OCI-LY1 (cell line): ENCODE results near the gene ABCE1.

Experiments used
- H2AFZ ChIP-seq: fragments of 200-600 bp; sonication (generic), shearing (Covaris generic); 2 replicates; pipeline ENCODE4 v1.6.0; 2014; ENCODE audit warnings: antibody characterized with exemption, mild to moderate bottlenecking, low read length
- H3F3A ChIP-seq: fragments of 200-600 bp; sonication (generic), shearing (Covaris generic); 2 replicates; pipeline ENCODE4 v1.6.0; 2014; ENCODE audit warnings: mild to moderate bottlenecking, antibody characterized with exemption, low read length, moderate library complexity; ENCODE audit not compliant: insufficient read depth
- H3K27ac ChIP-seq: fragments of 200-600 bp; sonication (generic); 2 replicates; pipeline ENCODE4 v1.5.1; 2014; ENCODE audit warnings: low read length, mixed run types, mild to moderate bottlenecking, low read depth; ENCODE audit not compliant: poor library complexity, severe bottlenecking
- H3K27me3 ChIP-seq: fragments of 200-600 bp; sonication (generic); 2 replicates; pipeline ENCODE4 v1.6.0; 2014; ENCODE audit warnings: antibody characterized with exemption, mild to moderate bottlenecking, low read length, moderate library complexity; ENCODE audit not compliant: insufficient read depth
- H3K36me3 ChIP-seq: fragments of 200-600 bp; sonication (generic); 2 replicates; pipeline ENCODE4 v1.6.1; 2014; ENCODE audit warnings: mild to moderate bottlenecking, antibody characterized with exemption, low read length, moderate library complexity, mixed read lengths; ENCODE audit not compliant: insufficient read depth
- H3K4me1 ChIP-seq: fragments of 200-600 bp; sonication (generic); 2 replicates; pipeline ENCODE4 v1.5.1; 2014; ENCODE audit warnings: mild to moderate bottlenecking, low read length, moderate library complexity; ENCODE audit not compliant: insufficient read depth, severe bottlenecking
- H3K4me2 ChIP-seq: fragments of 200-600 bp; sonication (generic), shearing (Covaris generic); 2 replicates; pipeline ENCODE4 v1.6.1; 2014; ENCODE audit warnings: low read length
- H3K4me3 ChIP-seq: fragments of 200-600 bp; sonication (generic); 2 replicates; pipeline ENCODE4 v1.5.1; 2014; ENCODE audit warnings: low read length, low read depth, mild to moderate bottlenecking, mixed read lengths; ENCODE audit not compliant: poor library complexity, severe bottlenecking
- H3K79me2 ChIP-seq: fragments of 200-600 bp; shearing (Covaris generic); 2 replicates; pipeline ENCODE4 v1.6.1; 2016; ENCODE audit warnings: mixed run types, low read length, mixed read lengths; ENCODE audit not compliant: insufficient read depth
- H3K9ac ChIP-seq: fragments of 200-600 bp; sonication (generic), shearing (Covaris generic); 2 replicates; pipeline ENCODE4 v1.6.1; 2014; ENCODE audit warnings: mild to moderate bottlenecking, low read length, mixed read lengths
- H3K9me2 ChIP-seq: fragments of 200-600 bp; sonication (generic), shearing (Covaris generic); 2 replicates; pipeline ENCODE4 v1.6.1; 2014; ENCODE audit warnings: low read depth, mild to moderate bottlenecking, low read length, mixed read lengths
- H3K9me3 ChIP-seq: fragments of 200-600 bp; shearing (Covaris generic); 2 replicates; pipeline ENCODE4 v1.6.1; 2014; ENCODE audit warnings: low read length, mixed read lengths
- H4K20me1 ChIP-seq: fragments of 200-600 bp; sonication (generic), shearing (Covaris generic); 2 replicates; pipeline ENCODE4 v1.6.0; 2016; ENCODE audit warnings: mild to moderate bottlenecking, low read length; ENCODE audit not compliant: insufficient read depth
- EZH2 ChIP-seq: fragments of 200-600 bp; sonication (generic), shearing (Covaris generic); IDR thresholded peaks from 2 replicates; pipeline ENCODE4 v1.8.0; 2017; ENCODE audit warnings: borderline replicate concordance, mixed run types, mild to moderate bottlenecking, antibody characterized with exemption, low read length, moderate library complexity, mixed read lengths
- TF ChIP-seq, protein P1 (sequence below): fragments of 200-600 bp; sonication (generic), shearing (Covaris generic); IDR thresholded peaks from 2 replicates; pipeline ENCODE4 v1.5.1; 2017; ENCODE audit warnings: mild to moderate bottlenecking, antibody characterized with exemption, low read length, moderate library complexity, mixed read lengths

ABCE1 gene

DNA sequence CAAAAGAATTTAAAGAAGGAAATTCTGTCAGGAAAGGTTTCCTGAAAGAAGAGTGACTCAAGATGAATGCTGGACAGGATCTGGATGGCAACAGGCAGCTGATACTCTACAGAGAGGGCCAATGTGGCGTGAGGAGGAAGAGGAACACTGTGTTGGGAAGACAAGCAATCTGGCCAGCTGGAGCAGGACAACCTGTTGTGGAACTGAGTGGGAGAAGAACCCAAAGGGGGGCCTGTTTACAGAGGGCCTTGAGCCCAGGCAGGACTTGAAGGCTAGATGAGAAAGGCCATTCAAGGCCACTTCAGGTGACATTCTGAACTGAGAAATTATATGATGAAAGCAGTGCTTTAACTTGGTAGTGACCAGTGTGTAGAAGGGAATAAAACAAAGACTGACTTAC lies 73.8 kb downstream of the ABCE1 start:
- Histone ChIP-seq H3K9ac (no peak overlapping the region), H3K4me1 (peaks cover 10% of the 10 kb centered on the region), H3K4me3 (no peak overlapping the region), H3K4me2 (no peak overlapping the region), H4K20me1 (peaks cover 2% of the 10 kb centered on the region; the same call in 1 of the 2 replicates), H3K36me3 (peaks cover 85% of the 10 kb centered on the region), H2AFZ (no peak overlapping the region), H3K9me2 (no peaks in the 10 kb centered on the region), H3K9me3 (no peaks in the 10 kb centered on the region), H3F3A (no peaks in the 10 kb centered on the region; the same call in 1 of the 2 replicates), H3K79me2 (peaks cover 71% of the 10 kb centered on the region), H3K27me3 (no peaks in the 10 kb centered on the region), H3K27ac (no peak overlapping the region)
- TF ChIP-seq, protein P1, sequence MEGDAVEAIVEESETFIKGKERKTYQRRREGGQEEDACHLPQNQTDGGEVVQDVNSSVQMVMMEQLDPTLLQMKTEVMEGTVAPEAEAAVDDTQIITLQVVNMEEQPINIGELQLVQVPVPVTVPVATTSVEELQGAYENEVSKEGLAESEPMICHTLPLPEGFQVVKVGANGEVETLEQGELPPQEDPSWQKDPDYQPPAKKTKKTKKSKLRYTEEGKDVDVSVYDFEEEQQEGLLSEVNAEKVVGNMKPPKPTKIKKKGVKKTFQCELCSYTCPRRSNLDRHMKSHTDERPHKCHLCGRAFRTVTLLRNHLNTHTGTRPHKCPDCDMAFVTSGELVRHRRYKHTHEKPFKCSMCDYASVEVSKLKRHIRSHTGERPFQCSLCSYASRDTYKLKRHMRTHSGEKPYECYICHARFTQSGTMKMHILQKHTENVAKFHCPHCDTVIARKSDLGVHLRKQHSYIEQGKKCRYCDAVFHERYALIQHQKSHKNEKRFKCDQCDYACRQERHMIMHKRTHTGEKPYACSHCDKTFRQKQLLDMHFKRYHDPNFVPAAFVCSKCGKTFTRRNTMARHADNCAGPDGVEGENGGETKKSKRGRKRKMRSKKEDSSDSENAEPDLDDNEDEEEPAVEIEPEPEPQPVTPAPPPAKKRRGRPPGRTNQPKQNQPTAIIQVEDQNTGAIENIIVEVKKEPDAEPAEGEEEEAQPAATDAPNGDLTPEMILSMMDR = no peak
- no peak for TF ChIP-seq EZH2

DNA sequence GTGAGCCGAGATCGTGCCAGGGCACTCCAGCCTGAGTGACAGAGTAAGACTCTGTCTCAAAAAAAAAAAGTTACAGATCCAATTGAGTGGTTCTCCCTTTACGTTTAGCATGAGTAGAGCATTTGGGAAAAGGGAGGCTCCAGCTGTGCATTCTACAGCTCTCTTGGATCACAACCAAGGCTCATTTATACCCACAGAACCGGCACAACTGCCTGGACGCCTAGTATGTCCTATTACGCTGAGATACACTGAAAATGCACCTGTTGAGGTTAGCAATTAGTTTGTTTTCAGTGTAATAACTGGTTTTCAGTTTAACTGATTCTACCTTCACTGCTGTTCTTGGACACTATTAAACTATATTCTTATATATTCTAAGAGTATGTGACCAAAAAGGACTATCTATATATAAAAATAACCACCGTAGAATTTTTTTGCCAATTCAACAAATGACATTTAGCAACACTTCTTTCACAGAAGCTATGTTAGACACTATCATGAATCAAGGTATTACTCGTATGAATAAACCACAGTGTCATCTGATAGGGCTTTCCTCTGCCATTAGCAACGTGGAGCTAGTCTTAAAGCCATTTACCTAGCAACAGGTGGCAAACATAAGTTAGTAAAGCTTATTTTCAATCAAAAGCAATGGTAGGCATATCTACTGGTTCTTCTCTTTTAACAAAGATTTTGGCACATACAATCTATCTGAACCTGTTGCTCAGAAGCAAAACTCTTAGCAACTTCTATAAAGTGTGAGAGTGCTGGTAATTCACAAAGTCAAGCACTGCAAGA lies 78.7 kb downstream of the ABCE1 start:
- Histone ChIP-seq H3K27ac (peak overlapping the region; percentile 88), H3K36me3 (peaks cover 40% of the 10 kb centered on the region), H3K27me3 (no peaks in the 10 kb centered on the region), H2AFZ (no peak overlapping the region), H4K20me1 (peaks cover 2% of the 10 kb centered on the region; the same call in 1 of the 2 replicates), H3K79me2 (peaks cover 74% of the 10 kb centered on the region), H3K9me2 (no peaks in the 10 kb centered on the region), H3K4me2 (peak overlapping the region; percentile 95), H3K4me3 (peak overlapping the region; percentile 91), H3K4me1 (peaks cover 30% of the 10 kb centered on the region), H3K9me3 (no peaks in the 10 kb centered on the region), H3F3A (no peaks in the 10 kb centered on the region; the same call in 1 of the 2 replicates), H3K9ac (peak overlapping the region; percentile 91)
- TF ChIP-seq, protein P1 = no peak
- no peak for TF ChIP-seq EZH2

DNA sequence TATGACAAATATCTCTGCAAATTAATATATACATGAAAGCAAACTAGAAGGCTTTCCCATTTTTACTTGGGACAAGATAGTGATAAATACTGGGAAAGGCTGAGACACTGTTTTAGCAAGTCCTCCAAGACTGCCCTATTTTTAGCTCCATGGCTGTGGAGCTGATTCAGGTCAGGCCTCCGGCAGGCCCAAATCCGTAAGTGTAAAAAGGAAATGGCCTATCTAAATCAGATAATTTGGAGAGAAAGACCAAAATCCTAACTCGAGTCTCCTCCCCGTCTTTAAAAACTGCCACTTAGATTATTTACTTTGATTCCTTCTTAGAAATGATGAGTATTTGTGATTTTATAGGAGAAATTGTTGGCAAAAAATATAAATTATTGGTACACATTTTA lies 79.4 kb downstream of the ABCE1 start:
- Histone ChIP-seq H3K27ac (peak overlapping the region; percentile 88), H3K36me3 (peaks cover 34% of the 10 kb centered on the region), H3F3A (no peaks in the 10 kb centered on the region), H3K9me3 (no peaks in the 10 kb centered on the region), H3K79me2 (peaks cover 68% of the 10 kb centered on the region), H3K4me3 (peak overlapping the region; percentile 91), H2AFZ (no peak overlapping the region), H3K4me2 (peak overlapping the region; percentile 95), H3K9ac (peak overlapping the region; percentile 91), H3K27me3 (no peaks in the 10 kb centered on the region), H4K20me1 (peaks cover under 1% of the 10 kb centered on the region; the same call in 1 of the 2 replicates), H3K4me1 (peaks cover 36% of the 10 kb centered on the region), H3K9me2 (no peaks in the 10 kb centered on the region)
- TF ChIP-seq EZH2 = no peak
- TF ChIP-seq, protein P1 = no peak
